ENCODE results near the gene TWNK.

GRCh38 chr10:101031796-101032636 is 44.7 kb downstream of the TWNK start:
- TF ChIP-seq POLR2AphosphoS5 (IDR thresholded peaks at IDR 0.05; ENCODE audit: low read depth, low read length): no peak
- no peak for TF ChIP-seq TAF1 (IDR thresholded peaks at IDR 0.05; ENCODE audit: low read depth, low read length)

Measured in GM12891 (cell line).